ENCODE data around the gene REELD1.

The REELD1 gene

DNA sequence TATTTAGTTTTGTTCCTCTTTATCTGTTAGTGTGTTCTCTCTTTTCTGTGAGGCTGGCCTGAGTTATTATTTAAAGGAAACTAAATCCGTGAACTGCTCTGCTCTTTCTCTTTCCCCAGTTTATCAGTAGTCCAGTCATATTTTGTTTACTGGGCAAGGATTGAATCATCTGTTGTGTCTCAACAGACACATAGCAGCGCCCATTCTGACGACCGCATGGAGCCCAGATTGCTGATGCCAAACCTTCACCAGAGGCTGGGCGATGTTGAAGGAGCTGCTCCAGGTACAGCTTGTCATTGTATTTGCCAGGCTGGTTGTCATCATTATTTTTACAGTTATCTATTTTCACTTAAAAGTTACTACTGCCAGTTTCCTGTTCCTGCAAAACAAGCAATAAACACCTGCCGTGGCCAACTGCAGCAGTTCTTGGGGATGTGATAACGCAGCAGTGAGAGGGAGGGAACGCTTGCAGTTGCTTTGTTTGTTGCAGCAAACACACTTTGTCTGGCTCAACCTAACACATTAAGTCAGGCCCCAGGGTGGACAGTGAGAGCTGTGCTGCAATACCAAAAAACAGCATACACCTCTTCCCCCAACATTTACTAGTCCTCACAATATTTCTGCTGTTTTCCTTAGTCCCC, 10.1 kb downstream of the REELD1 start:
- no peak for DNase-seq (ENCODE audit: low read depth, low spot score)

- DNase-seq (ENCODE audit: low read depth, low spot score): no peak
These were observed 15.1 kb downstream of the REELD1 start for GRCh38 chr4:146229406-146229805.

GRCh38 chr4:146232131-146232722, 17.9 kb downstream of the REELD1 start:
- no peak for DNase-seq (ENCODE audit: low read depth, low spot score)

DNA sequence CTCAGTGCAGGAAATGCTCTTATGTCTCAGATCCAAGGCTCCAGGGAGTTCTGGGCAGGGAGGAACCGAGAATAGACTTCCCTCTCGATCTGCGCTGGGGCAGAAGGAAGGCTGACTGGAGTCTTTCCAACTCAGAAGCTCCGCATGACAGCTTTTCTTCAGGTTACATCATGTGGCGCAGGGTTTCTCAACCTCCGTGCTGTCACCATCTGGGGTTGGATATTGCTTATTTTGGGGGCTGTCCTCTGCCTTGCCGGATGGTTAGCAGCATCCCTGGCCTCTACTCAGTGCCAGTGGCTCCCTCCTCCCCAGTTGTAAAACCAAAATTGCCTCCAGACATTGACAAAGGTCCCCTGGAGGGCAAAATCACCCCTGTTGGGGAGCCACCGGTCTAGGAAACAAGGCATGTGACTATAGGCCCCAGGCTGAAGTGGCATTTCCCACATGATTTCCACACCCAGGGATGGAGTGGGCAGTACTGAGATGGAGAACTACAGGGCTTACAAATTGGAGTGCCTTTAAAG, 21.4 kb downstream of the REELD1 start:
- DNase-seq (ENCODE audit: low read depth, low spot score): no peak

DNA sequence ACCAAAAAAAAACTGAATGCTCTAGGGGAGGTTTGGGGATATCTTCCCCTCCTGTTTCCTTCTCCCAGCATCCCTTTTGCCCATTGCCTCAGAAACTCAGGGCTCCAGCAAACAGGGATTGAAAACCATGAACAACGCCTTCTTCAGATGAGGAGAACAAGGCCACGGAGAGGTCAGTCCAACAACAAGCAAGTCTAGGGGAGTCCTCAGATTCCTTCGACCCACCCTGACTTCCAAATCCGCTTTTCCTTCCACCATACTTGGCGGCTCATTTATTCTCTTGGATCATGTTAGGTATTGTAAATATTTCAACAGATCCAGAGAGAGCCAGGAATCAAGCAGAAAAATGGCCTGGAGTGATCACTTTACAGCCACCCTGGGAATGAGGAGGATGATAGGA, 21.9 kb downstream of the REELD1 start:
- no peak for DNase-seq (ENCODE audit: low read depth, low spot score)

DNA sequence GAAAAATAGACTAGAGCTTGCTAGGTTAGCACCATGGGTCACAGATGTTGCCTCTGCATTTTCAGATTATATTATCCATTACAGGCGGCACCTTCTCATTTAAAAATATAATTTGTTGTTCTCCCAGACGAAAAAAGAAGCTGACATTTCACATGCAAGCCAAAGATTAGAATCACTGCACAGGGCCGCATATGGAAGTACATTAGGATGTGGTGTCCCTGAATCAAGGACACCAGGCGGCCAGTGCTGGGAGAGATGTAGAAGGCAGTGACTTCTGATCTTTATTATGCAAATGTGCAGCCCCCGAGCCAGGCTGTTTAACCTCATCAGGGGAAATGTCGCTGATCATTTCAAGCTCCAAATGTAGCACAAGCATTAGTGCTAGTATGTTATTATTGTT, 22.8 kb downstream of the REELD1 start:
- DNase-seq (ENCODE audit: low read depth, low spot score): no peak

GRCh38 chr4:146238107-146238506, 23.8 kb downstream of the REELD1 start:
- DNase-seq (ENCODE audit: low read depth, low spot score): no peak

GRCh38 chr4:146243141-146243882, 29.0 kb downstream of the REELD1 start:
- peak; percentile 52 for DNase-seq (ENCODE audit: low read depth, low spot score)

- no peak for DNase-seq (ENCODE audit: low read depth, low spot score)
These were observed 29.5 kb downstream of the REELD1 start for GRCh38 chr4:146243883-146244277.

GRCh38 chr4:146244496-146244895, 30.2 kb downstream of the REELD1 start:
- DNase-seq (ENCODE audit: low read depth, low spot score): no peak

DNA sequence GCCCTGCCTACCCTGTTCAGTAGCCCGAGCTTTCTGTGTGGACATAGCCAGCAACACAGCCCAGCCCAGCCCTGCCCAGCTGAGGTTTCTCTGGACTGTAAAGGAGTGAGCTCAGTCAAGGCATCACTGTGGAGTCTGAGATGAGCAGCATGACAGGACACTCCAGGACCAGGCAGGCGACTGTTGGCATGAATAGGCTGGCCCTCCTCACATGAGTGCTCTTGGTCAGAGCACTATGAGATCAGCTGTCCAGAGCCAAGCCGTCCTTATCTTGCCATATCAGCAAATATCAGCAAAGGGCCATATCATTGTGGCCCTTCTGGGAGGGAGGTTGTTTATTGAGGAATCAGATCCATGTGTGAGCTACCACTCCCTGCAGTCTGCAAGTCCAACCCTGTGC, 30.9 kb downstream of the REELD1 start:
- DNase-seq (ENCODE audit: low read depth, low spot score): no peak

DNA sequence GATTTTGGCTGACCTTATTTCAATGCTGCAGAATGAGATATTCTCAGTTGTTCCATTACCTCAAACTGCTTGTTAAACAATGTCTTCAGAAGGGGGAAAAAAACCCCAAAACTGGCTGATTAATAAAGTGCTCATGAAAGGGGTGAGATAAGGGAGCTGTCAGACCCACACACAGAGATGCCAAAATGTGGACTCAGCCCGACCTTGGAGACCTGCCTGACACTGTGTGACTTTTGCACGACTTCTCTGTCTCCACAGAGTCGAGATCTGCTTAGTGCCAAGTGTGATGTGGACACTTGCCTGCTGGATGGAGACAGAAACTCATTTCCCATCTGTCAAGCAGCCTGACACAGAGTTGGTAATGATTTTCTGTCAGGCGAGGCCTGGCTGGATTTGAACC, 31.5 kb downstream of the REELD1 start:
- no peak for DNase-seq (ENCODE audit: low read depth, low spot score)

DNA sequence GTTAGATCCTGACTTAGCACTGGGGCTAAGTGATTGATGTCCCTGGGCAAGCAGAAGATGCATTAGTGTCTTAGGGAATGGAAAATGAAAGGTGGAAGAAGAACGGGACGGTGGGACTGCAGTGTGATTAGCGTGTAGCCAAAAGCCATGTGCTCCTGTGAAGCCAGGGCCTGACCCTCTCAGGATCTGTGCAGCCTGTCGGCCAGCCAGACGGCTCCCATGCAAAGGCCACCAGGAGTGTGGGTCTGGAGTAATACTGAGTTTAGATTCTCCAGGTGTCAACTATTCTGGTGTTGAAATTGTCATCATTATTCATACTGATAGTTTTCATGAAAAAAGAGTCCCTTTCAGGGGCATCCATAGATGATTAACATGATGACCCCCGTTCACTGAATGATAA, 32.0 kb downstream of the REELD1 start:
- no peak for DNase-seq (ENCODE audit: low read depth, low spot score)

GRCh38 chr4:146247356-146247755, 33.0 kb downstream of the REELD1 start:
- DNase-seq (ENCODE audit: low read depth, low spot score): no peak

GRCh38 chr4:146252969-146253611, 38.8 kb downstream of the REELD1 start:
- no peak for DNase-seq (ENCODE audit: low read depth, low spot score)

GRCh38 chr4:146255463-146255862, 41.1 kb downstream of the REELD1 start:
- no peak for DNase-seq (ENCODE audit: low read depth, low spot score)

- DNase-seq (ENCODE audit: low read depth, low spot score): no peak
These were observed 41.5 kb downstream of the REELD1 start for GRCh38 chr4:146255874-146256273.

DNA sequence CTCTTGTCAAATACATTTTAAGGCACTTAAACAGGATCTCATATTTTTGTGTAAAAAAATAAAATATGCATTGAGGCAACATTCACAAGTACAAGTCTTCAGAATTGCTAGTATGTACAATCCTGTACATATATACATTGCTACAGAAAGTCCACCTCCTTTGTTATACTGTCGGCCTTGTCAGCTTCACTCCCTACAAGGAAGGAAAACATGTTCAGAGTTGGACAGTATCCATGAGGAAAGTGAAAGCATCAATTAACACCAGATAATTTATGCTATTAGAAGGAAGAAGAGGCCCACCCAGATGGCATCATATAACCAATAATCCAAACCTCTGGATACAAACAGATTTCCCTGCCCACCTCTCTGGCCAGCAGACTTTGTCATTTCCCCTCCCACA, 42.0 kb downstream of the REELD1 start:
- no peak for DNase-seq (ENCODE audit: low read depth, low spot score)

DNA sequence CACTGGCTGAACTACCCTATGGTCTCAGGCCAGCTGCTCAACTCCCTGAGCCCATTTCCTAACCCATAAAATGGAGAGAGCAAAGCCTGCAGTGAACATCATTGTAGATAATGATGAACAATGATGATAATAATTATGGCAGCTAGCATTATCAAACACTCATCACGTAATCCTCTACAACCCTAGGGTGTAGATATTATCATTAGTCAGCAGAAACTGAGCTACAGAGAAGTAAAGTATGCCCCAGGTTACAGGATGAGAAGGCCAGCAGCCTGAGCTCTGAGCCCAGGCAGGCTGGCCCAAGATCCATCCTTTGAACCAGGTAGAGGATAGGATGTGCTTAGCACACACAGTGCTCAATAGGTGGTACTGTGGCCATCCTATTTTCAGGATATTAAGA, 43.2 kb downstream of the REELD1 start:
- no peak for DNase-seq (ENCODE audit: low read depth, low spot score)

DNA sequence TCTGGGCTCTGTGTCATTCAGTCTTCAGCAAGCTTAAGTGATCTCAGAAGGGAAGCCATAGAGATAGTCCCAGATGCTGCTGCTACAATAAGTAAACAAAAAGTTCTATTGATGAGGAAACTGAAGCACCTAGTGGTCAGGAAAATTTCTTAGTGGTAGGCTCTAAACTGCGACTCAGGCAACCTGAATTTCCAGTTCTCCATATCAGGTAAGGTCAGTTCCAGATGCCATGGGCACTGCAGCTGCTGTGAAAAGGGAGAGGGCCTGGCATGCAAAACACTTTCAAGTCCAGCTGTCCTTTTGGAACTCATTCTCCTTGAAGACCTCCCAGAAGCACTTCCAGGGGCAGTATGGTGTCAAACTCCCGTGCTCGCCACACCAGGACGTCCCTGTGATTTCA, 46.2 kb downstream of the REELD1 start:
- DNase-seq (ENCODE audit: low read depth, low spot score): peak; percentile 34

- DNase-seq (ENCODE audit: low read depth, low spot score): no peak
These were observed 46.7 kb downstream of the REELD1 start for GRCh38 chr4:146261041-146261440.

DNA sequence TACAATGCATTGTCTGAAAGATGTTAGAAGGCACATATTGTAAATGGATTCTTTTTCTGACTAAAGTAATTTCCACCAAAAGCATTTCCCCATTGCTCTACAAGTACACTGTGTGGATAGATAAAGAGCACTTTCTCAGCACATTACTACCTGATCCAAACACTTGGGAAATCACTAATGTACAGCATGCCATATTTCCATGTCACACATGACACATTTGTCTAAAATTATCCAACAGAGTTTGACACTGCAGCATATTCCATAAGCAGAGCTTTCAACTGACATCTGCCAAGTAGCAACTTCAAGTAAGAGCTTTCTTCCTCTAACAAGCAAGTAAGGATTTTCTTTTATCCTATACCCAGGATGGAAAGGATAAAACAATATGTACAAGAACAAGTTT, 49.5 kb downstream of the REELD1 start:
- DNase-seq (ENCODE audit: low read depth, low spot score): no peak

Measured in ELF-1 (cell line).